ENCODE data around the gene HTR1B. TPM values are rescaled to one million over a fixed set of nuclear protein-coding genes. Genes with fewer than 3 reads are reported as not detected.
A peak's percentile ranks its signal among the peaks of the same experiment; 100 is the strongest.

HTR1B gene
- polyA plus RNA-seq, 1 donor from 2014 or later = 0.19 TPM

- H3K27me3 ChIP-seq (ENCODE audit: insufficient read depth, low read depth, low read length) = peaks cover 82% of the 10 kb centered on the region
- no peaks in the 10 kb centered on the region for H3K79me2 ChIP-seq (replicated peaks; ENCODE audit: insufficient read depth, low read length)
- H3K4me2 ChIP-seq (ENCODE audit: low read length) = peak overlapping the region; percentile 31
- H3K9me3 ChIP-seq (ENCODE audit: low read length) = no peaks in the 10 kb centered on the region
- no peaks in the 10 kb centered on the region for H3K36me3 ChIP-seq (ENCODE audit: insufficient read depth, low read length)
- no peak overlapping the region for H2AFZ ChIP-seq (ENCODE audit: low read depth, low read length)
- no peaks in the 10 kb centered on the region for H3K9me2 ChIP-seq (ENCODE audit: insufficient read depth, low read length)
- peak overlapping the region; percentile 53 for H3K9ac ChIP-seq (ENCODE audit: low read length)
- TF ChIP-seq EZH2 (IDR thresholded peaks at IDR 0.05; ENCODE audit: borderline replicate concordance, insufficient read depth, low read length, poor library complexity, severe bottlenecking) (no peak), SMC3 (conservative IDR thresholded peaks at IDR 0.05; ENCODE audit: poor library complexity) (no peak), CTCF (IDR thresholded peaks at IDR 0.05; ENCODE audit: poor library complexity, severe bottlenecking) (no peak), EP300 (conservative IDR thresholded peaks at IDR 0.05; ENCODE audit: poor library complexity, severe bottlenecking) (no peak), RAD21 (conservative IDR thresholded peaks at IDR 0.05) (no peak), MXI1 (conservative IDR thresholded peaks at IDR 0.05; ENCODE audit: poor library complexity, severe bottlenecking) (no peak), POLR2AphosphoS5 (IDR thresholded peaks at IDR 0.05) (no peak), REST (IDR thresholded peaks at IDR 0.05; ENCODE audit: borderline replicate concordance) (no peak), TAF1 (IDR thresholded peaks at IDR 0.05; ENCODE audit: low read depth) (no peak)
- peak overlapping the region; percentile 87 for H3K4me3 ChIP-seq (ENCODE audit: low read length)
- H3F3A ChIP-seq (ENCODE audit: insufficient read depth, low read length, poor library complexity, severe bottlenecking) = no peaks in the 10 kb centered on the region
- H4K20me1 ChIP-seq (ENCODE audit: insufficient read depth) = no peaks in the 10 kb centered on the region
- no peak overlapping the region for H3K27ac ChIP-seq (ENCODE audit: low read length)
These were observed 1.2 kb upstream of the HTR1B start for GRCh38 chr6:77464495-77464867.

- Histone ChIP-seq H3K27me3 (ENCODE audit: insufficient read depth, low read depth, low read length) (peaks cover 82% of the 10 kb centered on the region), H3K27ac (ENCODE audit: low read length) (no peak overlapping the region), H3K79me2 (replicated peaks; ENCODE audit: insufficient read depth, low read length) (no peaks in the 10 kb centered on the region), H3K9me2 (ENCODE audit: insufficient read depth, low read length) (no peaks in the 10 kb centered on the region), H2AFZ (ENCODE audit: low read depth, low read length) (no peak overlapping the region), H3K9ac (ENCODE audit: low read length) (peak overlapping the region; percentile 53), H3K9me3 (ENCODE audit: low read length) (no peaks in the 10 kb centered on the region), H3K36me3 (ENCODE audit: insufficient read depth, low read length) (no peaks in the 10 kb centered on the region), H3F3A (ENCODE audit: insufficient read depth, low read length, poor library complexity, severe bottlenecking) (no peaks in the 10 kb centered on the region), H3K4me3 (ENCODE audit: low read length) (peak overlapping the region; percentile 87), H4K20me1 (ENCODE audit: insufficient read depth) (no peaks in the 10 kb centered on the region), H3K4me2 (ENCODE audit: low read length) (peak overlapping the region; percentile 31)
- TF ChIP-seq RAD21 (conservative IDR thresholded peaks at IDR 0.05) = peak; percentile 37
- peak; percentile 62 for TF ChIP-seq MXI1 (conservative IDR thresholded peaks at IDR 0.05; ENCODE audit: poor library complexity, severe bottlenecking)
- TF ChIP-seq SMC3 (conservative IDR thresholded peaks at IDR 0.05; ENCODE audit: poor library complexity) = no peak
These were observed 687 bp upstream of the HTR1B start for GRCh38 chr6:77463861-77464494.
